ENCODE results near the gene SSBP2.
"Not testable (repeated sequence)": the region's sequence is repeated elsewhere in the genome, so short reads cannot be mapped to it uniquely, and the experiment has no call there.

The SSBP2 gene

GRCh38 chr5:81726297-81726696 lies 24.6 kb downstream of the SSBP2 start:
- DNase-seq = no peak

GRCh38 chr5:81724571-81724970 lies 26.3 kb downstream of the SSBP2 start:
- no peak for DNase-seq

GRCh38 chr5:81724108-81724507 lies 26.8 kb downstream of the SSBP2 start:
- no peak for DNase-seq

GRCh38 chr5:81721049-81721448 lies 29.8 kb downstream of the SSBP2 start:
- no peak for DNase-seq

GRCh38 chr5:81719743-81720345 lies 31.1 kb downstream of the SSBP2 start:
- DNase-seq = no peak

GRCh38 chr5:81718300-81718699 lies 32.6 kb downstream of the SSBP2 start:
- no peak for DNase-seq

- no peak for DNase-seq
These were observed 33.0 kb downstream of the SSBP2 start for GRCh38 chr5:81717860-81718259.

GRCh38 chr5:81717226-81717625 lies 33.7 kb downstream of the SSBP2 start:
- no peak for DNase-seq

- DNase-seq = not testable (repeated sequence)
These were observed 36.8 kb downstream of the SSBP2 start for GRCh38 chr5:81714076-81714475.

- no peak for DNase-seq
These were observed 42.0 kb downstream of the SSBP2 start for GRCh38 chr5:81708889-81709288.

GRCh38 chr5:81703840-81704239 lies 47.1 kb downstream of the SSBP2 start:
- no peak for DNase-seq

GRCh38 chr5:81700166-81700565 lies 50.7 kb downstream of the SSBP2 start:
- DNase-seq = no peak

- DNase-seq = no peak
These were observed 52.1 kb downstream of the SSBP2 start for GRCh38 chr5:81698813-81699212.

- DNase-seq = peak; percentile 28
These were observed 54.2 kb downstream of the SSBP2 start for GRCh38 chr5:81696418-81697397.

- no peak for DNase-seq
These were observed 56.2 kb downstream of the SSBP2 start for GRCh38 chr5:81694726-81695125.

- DNase-seq = no peak
These were observed 62.7 kb downstream of the SSBP2 start for GRCh38 chr5:81688215-81688614.

GRCh38 chr5:81687292-81687691 lies 63.6 kb downstream of the SSBP2 start:
- no peak for DNase-seq

GRCh38 chr5:81685471-81685870 lies 65.4 kb downstream of the SSBP2 start:
- no peak for DNase-seq

GRCh38 chr5:81679885-81680284 lies 71.0 kb downstream of the SSBP2 start:
- no peak for DNase-seq

GRCh38 chr5:81675420-81675819 lies 75.5 kb downstream of the SSBP2 start:
- no peak for DNase-seq

- no peak for DNase-seq
These were observed 85.1 kb downstream of the SSBP2 start for GRCh38 chr5:81665795-81666194.

- not testable (repeated sequence) for DNase-seq
These were observed 90.3 kb downstream of the SSBP2 start for GRCh38 chr5:81660624-81661023.

GRCh38 chr5:81657386-81657785 lies 93.5 kb downstream of the SSBP2 start:
- no peak for DNase-seq

- no peak for DNase-seq
These were observed 94.1 kb downstream of the SSBP2 start for GRCh38 chr5:81656783-81657182.

Data from NCI-H1694 treated with DMSO at 0.1 percent for 48 hours (cell line).